Measurements from ENCODE around the gene ZNF581.

Gene ZNF581

GRCh38 chr19:55648585-55649267 is 5.3 kb downstream of the ZNF581 start:
- DNase-seq (ENCODE audit: low read depth): no peak

- DNase-seq (ENCODE audit: low read depth): no peak
Measured at GRCh38 chr19:55649268-55650125, 6.0 kb downstream of the ZNF581 start.

DNA sequence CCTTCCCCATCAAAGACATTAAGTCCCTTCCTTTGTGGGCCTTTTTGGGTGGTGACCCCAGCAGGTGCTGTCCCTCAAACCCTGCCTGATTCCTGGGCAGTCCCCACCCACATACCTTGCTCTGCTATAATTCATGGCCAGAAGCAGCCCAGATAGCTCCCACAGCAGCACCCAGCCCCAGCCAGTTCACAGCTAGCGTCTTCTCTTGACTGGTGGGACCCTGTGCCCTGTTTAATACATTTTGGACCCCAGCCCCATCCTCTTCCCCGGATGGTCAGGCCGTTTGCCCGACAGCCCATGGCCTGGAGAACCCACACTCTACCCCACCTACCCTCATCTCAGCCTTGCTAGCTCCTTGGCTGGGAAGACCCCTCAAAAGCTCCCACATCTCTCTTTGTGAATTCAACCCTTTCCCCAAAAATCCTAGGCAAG is 6.7 kb downstream of the ZNF581 start:
- DNase-seq (ENCODE audit: low read depth): no peak

DNA sequence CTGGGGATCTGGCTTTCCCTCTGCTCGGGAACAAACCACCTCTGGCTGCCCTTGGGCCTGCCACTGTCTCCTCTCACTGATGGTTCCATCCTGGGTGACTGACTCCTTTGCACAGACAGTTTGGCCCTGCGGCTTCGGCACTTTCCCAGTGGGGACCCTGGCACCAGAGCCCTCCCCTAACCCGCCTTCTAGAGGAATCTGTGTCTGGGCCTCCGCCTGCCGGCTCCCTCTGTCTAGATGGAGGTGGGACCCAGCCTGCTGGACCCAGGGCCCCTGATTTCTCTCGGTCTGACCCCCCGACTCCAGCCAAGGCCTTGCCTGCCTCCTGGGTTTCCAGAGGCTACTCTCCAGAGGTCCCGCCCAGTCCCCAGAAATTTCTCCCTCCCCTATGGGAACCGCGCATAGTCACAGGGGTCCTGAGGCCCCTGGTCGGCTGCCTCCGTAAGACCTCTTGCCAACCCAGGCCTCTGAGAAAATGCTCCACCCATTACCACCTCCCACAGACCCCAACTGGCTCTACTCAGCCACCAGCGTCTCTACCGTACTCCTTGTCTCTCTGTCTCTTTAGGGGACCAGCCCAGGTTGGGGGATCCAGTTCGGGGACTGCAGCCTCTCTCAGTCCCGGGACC is 7.3 kb downstream of the ZNF581 start:
- no peak for DNase-seq (ENCODE audit: low read depth)

DNA sequence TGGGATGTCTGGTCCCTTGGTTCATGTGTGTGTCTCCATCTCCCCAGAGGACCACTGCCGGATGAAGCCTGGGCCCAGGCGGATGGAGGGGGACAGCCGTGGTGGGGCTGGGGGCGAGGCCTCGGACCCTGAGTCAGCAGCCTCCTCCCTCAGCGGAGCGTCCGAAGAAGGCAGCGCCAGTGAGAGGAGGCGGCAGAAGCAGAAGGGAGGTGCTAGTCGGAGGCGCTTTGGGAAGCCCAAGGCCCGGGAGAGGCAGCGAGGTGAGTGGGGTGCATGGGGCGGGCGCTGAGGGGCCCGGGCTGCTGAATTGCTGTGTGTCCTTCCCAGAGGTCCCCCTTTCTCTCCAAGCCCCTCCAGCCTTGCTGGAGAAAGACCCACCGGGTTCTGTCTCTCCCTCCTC is 7.8 kb downstream of the ZNF581 start:
- no peak for DNase-seq (ENCODE audit: low read depth)

DNA sequence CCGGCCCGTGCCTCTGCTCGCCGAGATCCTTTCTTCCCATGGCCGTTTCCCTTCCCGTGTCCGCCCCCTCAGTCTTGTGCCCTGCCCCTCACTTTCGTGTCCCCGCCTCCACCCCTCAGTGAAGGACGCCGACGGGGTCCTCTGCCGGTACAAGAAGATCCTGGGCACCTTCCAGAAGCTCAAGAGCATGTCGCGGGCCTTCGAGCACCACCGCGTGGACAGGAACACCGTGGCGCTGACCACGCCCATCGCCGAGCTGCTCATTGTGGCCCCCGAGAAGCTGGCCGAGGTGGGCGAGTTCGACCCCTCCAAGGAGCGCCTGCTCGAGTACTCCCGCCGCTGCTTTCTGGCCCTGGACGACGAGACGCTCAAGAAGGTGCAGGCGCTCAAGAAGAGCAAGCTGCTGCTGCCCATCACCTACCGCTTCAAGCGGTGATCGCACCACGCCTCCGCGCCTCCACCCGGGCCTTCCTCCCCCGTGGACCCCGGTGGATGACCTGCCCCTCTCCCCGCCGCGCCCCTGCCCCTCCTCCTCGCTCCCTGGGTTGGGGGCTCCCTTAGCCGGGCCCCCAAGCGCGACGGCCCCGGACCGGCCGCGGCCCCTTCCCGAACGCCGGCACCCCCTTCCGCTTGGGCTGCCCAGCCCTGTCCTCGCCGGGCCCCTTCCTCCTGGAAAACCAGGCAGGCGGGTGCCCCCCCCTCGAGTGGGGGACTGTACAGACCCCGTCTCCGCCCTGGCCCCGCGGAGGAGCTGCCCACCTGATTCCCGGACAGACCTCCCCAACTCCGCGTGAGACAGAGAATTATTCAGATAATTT is 9.1 kb downstream of the ZNF581 start:
- no peak for DNase-seq (ENCODE audit: low read depth)

DNA sequence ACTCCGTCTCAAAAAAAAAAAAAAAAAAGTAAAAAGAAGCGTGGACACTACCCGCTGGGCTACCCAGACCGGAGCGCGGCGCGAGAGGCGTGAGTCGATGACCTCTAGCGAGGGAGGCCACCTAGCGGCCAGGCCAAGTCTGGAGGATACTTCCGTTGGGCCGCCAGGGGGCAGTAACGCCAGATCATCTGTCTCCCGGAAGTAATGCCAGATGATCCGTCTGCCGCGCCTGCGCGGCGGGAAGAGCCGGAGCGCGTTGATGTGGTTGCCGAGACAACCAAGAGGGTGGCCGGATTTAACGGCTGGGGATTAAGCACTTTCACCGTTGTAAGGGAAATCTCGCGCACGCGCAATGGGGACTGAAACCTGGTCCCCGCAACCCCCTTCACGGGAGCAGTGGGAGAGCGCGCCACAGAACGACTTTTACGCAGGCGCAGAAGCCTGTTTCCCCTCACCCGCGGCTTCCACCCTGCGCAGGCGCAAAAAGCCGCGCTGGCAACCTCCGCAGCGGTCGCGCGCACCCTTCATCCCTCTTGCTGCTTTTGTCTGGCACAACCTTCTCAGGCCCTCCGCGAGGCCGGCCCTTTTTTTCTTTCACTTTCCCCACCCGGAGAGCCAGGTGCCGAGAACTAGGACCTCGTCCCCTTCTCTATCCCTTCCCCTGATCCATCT is 10.3 kb downstream of the ZNF581 start:
- DNase-seq (ENCODE audit: low read depth): peak; percentile 96

DNA sequence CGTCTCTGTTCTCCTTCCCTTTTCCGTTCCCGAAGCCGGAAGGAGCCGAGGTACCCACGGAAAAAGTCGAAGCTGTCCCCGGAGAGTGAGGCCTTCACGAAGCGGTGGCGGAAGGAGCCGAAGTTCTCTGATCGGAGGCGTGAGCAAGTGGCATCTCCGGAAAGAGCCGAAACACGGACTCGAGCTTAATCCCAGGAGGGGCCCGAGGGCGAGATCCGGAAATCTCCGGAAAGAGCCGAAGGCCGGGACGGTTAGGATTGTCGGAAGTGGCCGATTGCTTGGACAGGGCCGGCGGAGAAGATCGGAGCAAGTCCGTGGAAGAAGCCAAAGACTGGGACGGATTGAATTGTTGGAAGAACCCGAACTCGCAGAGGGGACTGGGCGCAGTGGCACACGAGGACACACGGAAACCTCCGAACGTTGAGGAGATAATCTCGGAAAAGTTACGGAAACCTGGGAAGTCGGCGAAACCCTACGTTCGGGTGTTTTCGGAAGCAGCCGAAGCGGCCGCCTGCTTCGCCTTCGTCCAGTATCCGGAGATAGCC is 10.9 kb downstream of the ZNF581 start:
- peak; percentile 99 for DNase-seq (ENCODE audit: low read depth)

- no peak for DNase-seq (ENCODE audit: low read depth)
Measured at GRCh38 chr19:55654868-55655647, 11.6 kb downstream of the ZNF581 start, which contains the start of gene U2AF2. Gene U2AF2 (plus strand): TSS chr19:55655035. CDS start chr19:55655105, 70 bp downstream.

- DNase-seq (ENCODE audit: low read depth): no peak
Measured at GRCh38 chr19:55655648-55656040, 12.2 kb downstream of the ZNF581 start.

- no peak for DNase-seq (ENCODE audit: low read depth)
Measured at GRCh38 chr19:55656552-55656951, 13.1 kb downstream of the ZNF581 start.

GRCh38 chr19:55656988-55657747 is 13.7 kb downstream of the ZNF581 start:
- DNase-seq (ENCODE audit: low read depth): no peak

DNA sequence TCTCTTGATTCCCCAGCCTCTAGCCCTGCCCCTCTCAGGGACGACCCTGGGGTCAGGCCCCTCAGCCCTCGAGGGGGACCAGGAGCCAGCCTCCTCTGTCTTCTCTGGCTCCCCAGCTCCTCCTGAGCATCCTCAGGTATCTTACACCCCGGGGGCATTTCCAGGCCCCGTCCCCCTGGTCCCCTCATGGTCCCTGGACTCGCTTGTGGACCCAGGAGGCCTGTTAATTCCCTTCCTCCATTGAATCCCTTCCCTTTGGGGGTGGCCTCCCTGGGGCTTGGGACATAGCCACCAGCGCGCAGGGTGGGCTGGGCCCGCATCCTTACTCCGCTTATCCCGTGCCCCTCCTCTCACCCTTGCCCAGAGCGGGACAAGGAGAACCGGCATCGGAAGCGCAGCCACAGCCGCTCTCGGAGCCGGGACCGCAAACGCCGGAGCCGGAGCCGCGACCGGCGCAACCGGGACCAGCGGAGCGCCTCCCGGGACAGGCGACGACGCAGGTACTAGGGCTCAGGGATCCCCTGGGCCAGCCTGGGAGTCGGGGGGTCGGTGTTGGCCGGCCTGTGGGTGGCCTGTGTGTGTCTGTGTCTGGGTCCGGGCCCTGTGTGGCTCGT is 15.5 kb downstream of the ZNF581 start:
- DNase-seq (ENCODE audit: low read depth): no peak

GRCh38 chr19:55659822-55660221 is 16.4 kb downstream of the ZNF581 start:
- no peak for DNase-seq (ENCODE audit: low read depth)

- no peak for DNase-seq (ENCODE audit: low read depth)
Measured at GRCh38 chr19:55660404-55660803, 17.0 kb downstream of the ZNF581 start.

DNA sequence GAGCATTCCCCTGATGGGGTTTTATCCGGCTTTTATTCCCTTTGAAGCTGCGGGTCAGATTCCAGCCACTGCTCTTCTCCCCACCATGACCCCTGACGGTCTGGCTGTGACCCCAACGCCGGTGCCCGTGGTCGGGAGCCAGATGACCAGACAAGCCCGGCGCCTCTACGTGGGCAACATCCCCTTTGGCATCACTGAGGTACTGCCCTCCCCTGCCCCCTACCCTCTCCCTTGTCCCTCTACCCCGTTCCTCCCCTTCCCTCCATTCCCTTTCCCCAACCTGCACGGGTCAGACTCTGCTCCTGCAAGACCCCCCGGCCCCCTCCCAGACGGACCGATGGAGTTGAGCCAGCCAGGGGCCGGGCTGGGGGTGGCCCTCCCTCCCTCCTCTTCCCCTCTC is 17.5 kb downstream of the ZNF581 start:
- DNase-seq (ENCODE audit: low read depth): no peak

GRCh38 chr19:55661826-55662225 is 18.4 kb downstream of the ZNF581 start:
- no peak for DNase-seq (ENCODE audit: low read depth)

DNA sequence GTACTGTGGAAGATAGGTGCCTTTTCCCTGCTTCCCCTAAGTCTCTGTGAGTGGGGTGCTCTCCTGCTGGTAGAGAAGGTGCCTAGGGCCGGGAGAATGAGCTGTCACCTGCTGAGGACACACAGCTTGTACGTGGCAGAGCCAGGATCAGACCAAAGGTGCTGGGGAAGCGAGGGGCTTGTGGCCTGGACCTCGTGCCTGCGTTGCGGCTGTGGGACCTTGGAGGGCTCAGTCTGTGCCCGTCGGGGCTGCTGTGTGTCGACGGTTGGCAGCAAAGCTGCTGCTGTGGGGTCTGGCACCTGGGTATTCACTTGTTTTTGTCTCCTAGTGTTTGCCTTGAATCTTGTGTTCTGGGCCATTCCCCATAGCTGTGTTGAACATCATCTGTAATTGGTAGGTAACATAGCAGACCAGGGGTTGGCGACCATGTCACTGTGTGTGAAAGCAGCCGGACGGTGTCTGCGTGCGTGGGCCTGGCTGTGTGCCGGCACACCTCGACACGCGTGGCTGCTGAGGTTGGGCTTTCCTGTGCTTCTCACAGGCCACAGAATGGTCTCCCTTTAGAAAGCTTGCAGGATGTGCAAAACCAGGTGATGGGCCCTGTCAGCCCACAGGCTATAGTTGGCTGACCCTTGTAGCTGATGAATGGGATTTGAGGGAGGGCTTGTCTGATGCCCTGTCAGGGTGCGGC is 20.5 kb downstream of the ZNF581 start:
- DNase-seq (ENCODE audit: low read depth): no peak

Measured in HS-5 (cell line).